WTC11 (cell line): ENCODE data around the gene RASL12.

Source experiments
- SP1 ChIP-seq: sonication (generic); formaldehyde crosslinking; conservative IDR thresholded peaks from 2 replicates; pipeline ENCODE4 v1.8.1; 2022; ENCODE audit warnings: missing genetic modification reagents
- TF ChIP-seq, protein P1 (sequence below): fragments of 200-600 bp; IDR thresholded peaks from 2 replicates; pipeline ENCODE4 v1.8.0; 2022; ENCODE audit warnings: antibody characterized with exemption
- TF ChIP-seq, protein P2 (sequence below): sonication (generic); formaldehyde crosslinking; conservative IDR thresholded peaks from 2 replicates; pipeline ENCODE4 v1.8.1; 2023; ENCODE audit warnings: mild to moderate bottlenecking, low read depth, missing genetic modification reagents, moderate library complexity
- TF ChIP-seq, protein P3 (sequence below): sonication (generic); formaldehyde crosslinking; IDR thresholded peaks from 2 replicates; pipeline ENCODE4 v1.8.1; 2022; ENCODE audit warnings: low read depth, missing genetic modification reagents, borderline replicate concordance

DNA sequence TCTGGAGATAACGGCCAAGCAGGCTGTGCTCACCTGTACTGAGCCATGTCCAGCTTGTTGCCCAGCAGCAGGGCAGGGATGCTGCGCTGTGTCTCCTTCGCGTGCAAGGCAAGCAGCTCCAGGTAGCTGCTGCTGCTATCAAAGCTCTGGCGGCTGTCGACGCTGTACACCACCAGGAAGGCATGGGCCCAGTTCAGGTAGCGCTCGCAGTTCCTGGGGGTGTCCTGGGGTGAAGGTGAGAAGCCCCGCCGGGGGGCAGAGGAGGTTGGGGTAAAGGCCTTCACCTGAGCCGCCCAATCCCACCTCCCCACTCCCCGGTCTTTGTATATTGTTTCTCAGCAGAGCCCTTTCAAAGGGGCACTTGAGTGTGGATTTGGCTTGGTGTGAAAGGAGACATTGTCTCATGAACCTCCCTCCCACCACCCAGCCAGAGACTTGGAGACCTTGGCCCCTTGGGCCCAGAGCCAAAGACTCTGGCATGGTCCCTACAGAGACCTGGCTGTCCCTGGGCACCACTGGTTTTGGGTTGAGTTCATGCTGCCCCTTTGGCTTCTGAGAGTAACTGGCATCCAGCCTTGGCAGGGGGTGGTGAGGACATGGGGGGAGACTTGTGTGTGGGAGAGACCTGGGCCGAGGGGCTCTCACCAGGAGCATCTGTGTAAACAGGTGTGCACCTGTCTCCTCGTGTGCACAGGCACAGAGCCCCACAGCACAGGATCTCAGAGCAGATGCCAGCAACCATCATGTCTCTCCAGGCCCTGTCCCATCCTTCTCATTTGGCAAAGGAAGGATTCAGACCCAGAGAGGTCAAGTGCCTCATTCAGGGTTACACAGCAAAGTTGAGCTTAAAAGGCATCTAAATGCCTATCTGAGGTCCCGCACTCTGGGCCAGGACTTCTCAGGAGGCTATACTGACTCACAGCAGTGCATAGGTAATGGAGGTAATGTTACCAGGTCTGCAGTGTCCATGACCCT is 9.1 kb downstream of the RASL12 start:
- TF ChIP-seq, protein P1, sequence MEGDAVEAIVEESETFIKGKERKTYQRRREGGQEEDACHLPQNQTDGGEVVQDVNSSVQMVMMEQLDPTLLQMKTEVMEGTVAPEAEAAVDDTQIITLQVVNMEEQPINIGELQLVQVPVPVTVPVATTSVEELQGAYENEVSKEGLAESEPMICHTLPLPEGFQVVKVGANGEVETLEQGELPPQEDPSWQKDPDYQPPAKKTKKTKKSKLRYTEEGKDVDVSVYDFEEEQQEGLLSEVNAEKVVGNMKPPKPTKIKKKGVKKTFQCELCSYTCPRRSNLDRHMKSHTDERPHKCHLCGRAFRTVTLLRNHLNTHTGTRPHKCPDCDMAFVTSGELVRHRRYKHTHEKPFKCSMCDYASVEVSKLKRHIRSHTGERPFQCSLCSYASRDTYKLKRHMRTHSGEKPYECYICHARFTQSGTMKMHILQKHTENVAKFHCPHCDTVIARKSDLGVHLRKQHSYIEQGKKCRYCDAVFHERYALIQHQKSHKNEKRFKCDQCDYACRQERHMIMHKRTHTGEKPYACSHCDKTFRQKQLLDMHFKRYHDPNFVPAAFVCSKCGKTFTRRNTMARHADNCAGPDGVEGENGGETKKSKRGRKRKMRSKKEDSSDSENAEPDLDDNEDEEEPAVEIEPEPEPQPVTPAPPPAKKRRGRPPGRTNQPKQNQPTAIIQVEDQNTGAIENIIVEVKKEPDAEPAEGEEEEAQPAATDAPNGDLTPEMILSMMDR = no peak
- TF ChIP-seq, protein P2, sequence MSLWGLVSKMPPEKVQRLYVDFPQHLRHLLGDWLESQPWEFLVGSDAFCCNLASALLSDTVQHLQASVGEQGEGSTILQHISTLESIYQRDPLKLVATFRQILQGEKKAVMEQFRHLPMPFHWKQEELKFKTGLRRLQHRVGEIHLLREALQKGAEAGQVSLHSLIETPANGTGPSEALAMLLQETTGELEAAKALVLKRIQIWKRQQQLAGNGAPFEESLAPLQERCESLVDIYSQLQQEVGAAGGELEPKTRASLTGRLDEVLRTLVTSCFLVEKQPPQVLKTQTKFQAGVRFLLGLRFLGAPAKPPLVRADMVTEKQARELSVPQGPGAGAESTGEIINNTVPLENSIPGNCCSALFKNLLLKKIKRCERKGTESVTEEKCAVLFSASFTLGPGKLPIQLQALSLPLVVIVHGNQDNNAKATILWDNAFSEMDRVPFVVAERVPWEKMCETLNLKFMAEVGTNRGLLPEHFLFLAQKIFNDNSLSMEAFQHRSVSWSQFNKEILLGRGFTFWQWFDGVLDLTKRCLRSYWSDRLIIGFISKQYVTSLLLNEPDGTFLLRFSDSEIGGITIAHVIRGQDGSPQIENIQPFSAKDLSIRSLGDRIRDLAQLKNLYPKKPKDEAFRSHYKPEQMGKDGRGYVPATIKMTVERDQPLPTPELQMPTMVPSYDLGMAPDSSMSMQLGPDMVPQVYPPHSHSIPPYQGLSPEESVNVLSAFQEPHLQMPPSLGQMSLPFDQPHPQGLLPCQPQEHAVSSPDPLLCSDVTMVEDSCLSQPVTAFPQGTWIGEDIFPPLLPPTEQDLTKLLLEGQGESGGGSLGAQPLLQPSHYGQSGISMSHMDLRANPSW (CRISPR knock-in tag) = no peak
- no peak for TF ChIP-seq SP1 (CRISPR knock-in tag)
- TF ChIP-seq, protein P3, sequence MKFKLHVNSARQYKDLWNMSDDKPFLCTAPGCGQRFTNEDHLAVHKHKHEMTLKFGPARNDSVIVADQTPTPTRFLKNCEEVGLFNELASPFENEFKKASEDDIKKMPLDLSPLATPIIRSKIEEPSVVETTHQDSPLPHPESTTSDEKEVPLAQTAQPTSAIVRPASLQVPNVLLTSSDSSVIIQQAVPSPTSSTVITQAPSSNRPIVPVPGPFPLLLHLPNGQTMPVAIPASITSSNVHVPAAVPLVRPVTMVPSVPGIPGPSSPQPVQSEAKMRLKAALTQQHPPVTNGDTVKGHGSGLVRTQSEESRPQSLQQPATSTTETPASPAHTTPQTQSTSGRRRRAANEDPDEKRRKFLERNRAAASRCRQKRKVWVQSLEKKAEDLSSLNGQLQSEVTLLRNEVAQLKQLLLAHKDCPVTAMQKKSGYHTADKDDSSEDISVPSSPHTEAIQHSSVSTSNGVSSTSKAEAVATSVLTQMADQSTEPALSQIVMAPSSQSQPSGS = no peak
